GM18951 (cell line): Measurements from ENCODE around the gene TULP1.
"Not testable (repeated sequence)": the region's sequence is repeated elsewhere in the genome, so short reads cannot be mapped to it uniquely, and the experiment has no call there.

ENCODE experiments used
- POLR2A ChIP-seq: IDR thresholded peaks from 4 replicates; pipeline ENCODE4 v1.6.1; 2011; ENCODE audit warnings: mild to moderate bottlenecking; ENCODE audit not compliant: insufficient read length, insufficient read depth; ENCODE audit errors: extremely low read depth
- in situ Hi-C: fragments of 300-500 bp; cut with MboI; formaldehyde crosslinking; loops from one replicate; pipeline ENCODE4 v1.12.0; 2022; ENCODE audit warnings: low sequenced_read_pairs, mixed read lengths, inconsistent platforms; ENCODE audit not compliant: unreplicated experiment

Gene TULP1

DNA sequence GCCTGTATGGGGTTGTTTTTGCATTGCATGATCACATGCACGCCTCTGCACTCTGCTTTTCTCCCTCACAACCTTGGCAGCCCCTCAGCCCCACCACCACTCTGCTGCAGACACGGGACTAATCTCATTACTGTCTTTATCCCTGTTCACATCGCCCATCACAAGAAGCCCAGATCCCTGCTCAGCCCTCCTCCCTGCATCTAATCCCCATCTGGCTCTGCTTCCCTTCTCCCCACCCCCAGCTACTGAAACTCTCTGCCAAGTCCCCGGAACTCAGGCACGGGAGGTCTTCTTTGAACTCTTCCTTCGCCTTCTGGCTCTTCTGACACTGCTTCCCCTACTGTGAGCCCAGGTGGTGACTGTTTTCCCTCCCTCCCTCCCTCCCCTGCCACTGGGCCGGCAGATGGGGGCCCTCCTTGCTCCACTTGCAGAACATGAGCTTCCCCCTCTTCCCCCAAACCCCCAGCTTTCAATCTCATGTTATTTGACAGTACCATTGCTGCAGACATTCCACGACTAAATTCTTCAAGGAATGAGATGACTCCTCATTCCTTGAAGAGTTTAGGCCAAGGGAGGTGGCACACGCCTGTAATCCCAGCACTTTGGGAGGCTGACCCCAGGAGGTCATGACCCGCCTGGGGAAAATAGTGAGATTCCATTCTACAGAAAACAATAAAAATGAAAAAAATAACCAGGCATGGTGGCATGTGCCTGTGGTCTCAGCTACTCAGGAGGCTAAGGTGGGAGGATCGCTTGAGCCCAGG, 21.9 kb upstream of the TULP1 start:
- TF ChIP-seq POLR2A = no peak
- in situ Hi-C loops = no loop called here

DNA sequence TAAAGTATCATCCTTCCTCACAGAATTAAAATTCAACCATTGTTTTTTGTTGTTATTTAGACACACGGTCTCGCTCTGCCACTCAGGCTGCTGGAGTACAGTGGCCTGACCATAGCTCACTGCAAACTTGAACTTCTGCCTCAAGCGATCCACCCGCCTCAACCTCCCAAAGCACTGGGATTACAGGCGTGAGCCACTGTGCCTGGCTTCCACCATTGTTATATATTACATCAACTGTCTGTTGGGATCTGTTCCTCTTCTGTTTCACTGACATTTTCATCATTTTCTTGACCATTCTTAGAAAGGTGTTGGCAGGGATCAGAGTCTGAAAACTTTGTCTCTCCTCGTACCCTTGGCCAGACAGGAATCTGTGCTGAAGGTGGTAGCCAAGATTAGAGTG, 21.3 kb upstream of the TULP1 start:
- TF ChIP-seq POLR2A = no peak
- in situ Hi-C loops = no loop called here

DNA sequence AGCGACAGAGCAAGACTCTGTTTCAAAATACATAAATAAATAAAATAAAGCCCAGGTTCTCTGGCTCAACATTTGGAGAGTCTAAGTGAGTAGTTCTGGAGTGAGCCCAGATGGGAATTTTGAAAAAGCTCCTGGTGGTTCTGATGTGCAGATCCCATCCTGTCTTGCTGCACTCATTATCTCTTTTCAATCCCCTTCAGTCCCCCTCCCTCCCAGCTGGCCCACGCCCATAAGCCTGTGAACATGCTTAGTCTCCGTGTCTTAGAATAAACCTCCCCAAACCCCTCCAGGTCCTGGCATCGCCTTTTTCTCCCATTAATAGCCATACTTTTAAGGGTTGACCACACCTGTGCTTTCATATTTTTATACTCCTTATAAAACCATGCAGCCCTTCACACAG, 19.4 kb upstream of the TULP1 start:
- in situ Hi-C loops = no loop called here

DNA sequence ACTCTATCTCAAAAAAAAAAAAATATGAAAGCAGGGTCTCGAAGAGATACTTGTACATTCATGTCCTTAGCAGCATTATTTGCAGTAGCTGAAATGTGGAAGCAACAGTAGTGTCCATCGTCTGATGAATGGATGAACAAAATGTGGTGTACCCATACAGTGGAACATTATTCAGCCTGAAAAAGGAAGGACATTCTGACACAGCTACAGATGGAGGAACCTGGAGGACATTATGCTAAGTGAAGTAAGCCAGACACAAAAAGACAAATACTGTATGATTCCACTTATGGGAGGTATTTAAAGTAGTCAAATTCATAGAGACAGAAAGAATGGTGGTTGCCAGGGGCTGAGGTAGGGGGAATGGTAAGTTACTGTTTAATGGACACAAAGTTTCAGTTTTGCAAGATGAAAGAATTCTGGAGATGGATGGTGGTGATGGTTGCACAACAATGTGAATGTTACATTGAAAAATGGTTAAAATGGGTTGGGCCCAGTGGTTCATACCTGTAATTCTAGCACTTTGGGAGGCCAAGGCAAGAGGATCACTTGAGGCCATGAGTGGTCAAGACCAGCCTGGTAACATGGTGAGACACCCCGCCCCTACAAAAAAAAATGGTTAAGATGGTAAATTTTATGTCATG, 11.8 kb upstream of the TULP1 start:
- TF ChIP-seq POLR2A = no peak
- in situ Hi-C loops = no loop called here

More for the DNA sequence above, 19.4 kb upstream of the TULP1 start:
- no peak for TF ChIP-seq POLR2A

DNA sequence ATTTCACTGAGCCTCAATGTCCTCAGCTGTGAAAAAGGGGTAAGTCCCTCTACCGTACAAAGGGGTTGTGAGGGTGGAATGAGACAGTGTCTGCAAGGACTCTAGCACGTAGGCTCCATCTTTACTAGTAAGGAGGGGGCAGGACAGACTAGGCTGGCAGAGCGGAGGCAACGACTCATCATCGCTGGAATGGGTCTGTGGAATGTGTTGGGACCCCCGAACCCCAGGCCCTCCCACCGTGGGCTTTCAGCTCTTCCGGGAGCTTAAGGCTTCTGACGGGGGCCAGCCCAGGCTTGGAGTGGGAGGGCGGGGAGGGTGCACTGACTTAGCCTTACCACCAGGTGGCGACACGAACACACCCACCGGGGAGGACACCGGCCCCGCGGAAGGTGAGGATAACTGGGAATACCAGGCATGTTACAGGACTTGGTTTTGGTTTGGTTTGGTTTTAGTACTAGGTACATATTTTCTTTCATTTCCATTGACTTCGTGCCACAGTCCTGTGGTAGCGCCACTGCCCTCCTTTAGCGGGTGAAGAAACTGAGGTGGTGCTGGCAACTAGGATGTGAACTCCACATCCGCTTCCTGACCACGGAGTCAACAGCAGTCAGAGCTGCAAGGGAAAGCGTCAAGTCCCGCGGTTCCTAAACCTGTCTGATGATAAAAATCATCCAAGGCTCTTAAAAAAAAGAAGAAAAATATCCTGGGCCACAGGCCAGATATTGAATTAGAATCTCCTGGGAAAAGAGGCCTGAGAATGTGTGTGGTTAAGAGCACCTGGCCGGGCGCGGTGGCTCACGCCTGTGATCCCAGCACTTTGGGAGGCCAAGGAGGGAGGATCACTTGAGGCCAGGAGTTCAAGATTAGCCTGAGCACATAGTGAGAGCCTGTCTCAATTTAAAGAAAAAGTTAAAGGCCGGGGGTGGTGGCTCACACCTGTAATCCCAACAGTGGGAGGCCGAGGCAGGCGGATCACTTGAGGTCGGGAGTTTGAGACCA, 10.3 kb upstream of the TULP1 start:
- no peak for TF ChIP-seq POLR2A
- in situ Hi-C loops = no loop called here

DNA sequence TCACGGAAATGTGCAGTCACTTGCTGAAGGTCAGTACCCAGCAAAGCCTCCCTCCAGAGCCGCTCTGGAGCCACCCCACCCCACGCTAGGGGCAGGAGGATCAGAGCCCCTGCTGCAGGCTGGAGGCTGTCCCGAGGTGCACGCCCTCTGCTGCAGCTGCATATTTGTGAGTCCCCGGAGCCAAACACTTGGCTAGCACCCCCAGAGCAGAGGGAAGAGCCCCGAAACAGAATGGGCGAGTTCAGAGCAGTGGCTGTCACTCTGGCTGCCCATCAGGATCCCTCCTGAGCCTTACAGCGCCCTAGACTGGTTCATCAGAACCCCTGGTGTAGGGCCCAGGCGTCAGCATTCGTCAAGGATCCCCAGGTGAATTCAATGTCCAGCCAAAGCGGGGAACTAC, 9.5 kb upstream of the TULP1 start:
- in situ Hi-C loops = no loop called here
- no peak for TF ChIP-seq POLR2A

DNA sequence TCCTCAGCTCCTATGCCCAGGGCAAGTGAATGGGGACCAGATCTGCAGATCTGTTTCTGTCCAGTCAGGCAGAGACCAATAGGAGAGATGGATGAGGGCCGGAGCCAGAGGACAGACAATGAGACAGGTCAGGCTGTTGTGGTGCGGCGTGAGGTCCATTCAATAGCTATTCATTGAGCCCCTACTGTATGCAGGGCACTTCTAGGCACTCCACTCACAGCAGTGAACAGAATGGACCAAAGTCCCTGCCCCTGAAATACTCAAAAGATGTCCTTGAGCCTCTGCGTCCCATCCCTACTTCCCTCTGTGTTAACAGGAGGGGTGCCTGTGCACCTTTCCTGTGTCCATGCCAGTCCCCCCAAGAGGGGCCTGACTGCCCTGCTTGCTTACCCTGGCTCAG, 8.5 kb upstream of the TULP1 start:
- in situ Hi-C loops = no loop called here

DNA sequence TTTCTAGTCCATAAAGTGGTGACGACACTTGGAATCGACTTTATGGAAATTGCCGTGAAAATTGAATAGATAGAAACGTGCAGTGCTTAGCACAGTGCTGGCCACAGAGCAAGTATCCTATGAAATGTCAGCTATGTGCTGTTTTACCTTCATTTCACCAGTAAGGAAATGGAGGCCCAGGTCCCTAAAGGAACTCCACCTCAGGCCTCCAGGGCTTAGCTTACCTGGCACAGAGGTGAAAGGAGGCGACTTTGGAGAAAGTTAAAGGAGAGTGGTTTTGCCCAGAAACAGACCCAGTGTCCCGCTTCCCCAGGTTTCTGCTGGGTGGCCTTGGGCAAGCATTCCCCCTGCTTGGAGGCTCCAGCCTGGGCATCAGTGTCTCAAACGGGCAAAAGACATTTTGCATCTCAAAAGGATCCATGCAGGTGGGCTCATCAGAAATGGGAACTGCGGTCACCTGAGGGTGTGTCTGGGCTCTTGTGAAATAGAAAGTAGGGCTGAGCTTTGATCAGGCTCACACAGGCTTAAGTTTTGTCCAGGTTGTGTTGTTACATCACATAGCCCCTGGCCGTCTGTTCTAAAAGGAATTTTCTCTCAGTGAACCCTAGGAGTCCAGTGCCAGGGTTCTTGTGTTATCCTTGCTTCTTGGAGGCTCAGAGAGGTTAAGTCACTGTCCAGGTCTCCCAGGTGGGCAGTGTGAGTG, 6.8 kb upstream of the TULP1 start:
- in situ Hi-C loops = no loop called here
- no peak for TF ChIP-seq POLR2A

More for the DNA sequence above, 8.5 kb upstream of the TULP1 start:
- TF ChIP-seq POLR2A = no peak

DNA sequence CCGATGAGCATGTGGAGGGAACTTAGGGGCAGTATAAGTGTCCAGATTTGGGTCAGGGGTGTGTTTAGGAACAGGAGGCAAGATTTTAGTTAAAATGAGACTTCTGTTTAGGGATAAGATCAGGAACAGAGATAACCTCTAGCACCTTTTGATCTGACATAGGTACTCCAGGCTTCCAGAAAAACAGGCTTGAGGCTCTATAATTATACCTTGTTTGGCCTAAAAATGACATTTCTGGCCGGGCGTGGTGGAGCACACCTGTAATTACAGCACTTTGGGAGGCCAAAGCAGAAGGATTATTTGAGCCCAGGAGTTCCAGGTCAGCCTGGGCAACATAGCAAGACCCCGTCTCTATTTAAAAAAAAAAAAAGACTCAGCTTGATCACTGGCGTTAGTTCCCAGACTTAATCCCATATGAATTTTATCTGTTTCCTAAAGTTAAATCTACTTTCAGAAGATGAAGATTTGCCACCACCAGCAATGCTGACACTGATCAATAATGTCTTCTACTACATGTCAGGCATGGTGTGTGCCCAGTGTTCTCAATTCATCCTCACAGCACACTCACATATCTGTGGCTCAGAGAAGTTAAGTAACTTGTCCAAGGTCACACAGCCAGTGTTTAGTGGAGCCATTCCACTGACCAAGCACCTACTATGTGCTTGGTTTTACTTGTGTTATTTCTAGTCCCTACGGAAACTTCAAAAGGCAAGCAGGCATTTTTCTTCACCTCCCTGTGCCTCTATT, 6.0 kb upstream of the TULP1 start:
- in situ Hi-C loops = no loop called here
- TF ChIP-seq POLR2A = no peak

DNA sequence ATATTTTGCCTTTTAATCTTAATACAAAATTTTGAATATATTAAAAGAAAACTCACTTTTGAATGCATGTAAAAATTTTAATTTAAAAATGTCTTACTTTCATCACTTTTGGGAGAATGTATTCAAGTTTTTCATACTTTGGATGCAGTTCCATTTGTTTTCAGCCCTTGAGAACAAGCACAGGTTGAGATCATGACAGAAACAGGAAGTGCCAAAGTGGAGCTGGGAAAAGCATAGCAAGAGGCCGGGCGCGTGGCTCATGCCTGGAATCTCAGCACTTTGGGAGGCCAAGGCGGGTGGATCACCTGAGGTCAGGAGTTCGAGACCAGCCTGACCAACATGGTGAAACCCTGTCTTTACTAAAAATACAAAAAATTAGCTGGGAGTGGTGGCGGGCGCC, 5.3 kb upstream of the TULP1 start:
- in situ Hi-C loops = not testable (repeated sequence)

DNA sequence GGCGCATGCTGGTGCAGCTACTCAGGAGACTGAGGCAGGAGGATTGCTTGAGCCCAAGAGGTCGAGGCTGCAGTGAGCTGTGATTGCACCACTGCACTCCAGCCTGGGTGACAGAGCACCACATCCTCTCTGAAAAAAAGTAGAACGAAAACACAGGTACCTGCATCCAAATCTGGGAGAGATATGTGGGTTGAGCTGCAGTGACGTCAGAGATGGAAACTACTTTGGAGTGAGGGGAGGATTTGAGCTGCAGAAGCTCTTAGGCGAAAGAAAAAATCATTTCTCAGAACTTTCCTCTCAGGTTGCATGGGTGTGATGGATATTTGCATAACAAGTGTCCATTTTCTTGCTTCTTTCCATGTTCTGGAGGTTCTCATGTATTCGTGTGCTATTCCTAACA, 4.0 kb upstream of the TULP1 start:
- no peak for TF ChIP-seq POLR2A
- in situ Hi-C loops = no loop called here

DNA sequence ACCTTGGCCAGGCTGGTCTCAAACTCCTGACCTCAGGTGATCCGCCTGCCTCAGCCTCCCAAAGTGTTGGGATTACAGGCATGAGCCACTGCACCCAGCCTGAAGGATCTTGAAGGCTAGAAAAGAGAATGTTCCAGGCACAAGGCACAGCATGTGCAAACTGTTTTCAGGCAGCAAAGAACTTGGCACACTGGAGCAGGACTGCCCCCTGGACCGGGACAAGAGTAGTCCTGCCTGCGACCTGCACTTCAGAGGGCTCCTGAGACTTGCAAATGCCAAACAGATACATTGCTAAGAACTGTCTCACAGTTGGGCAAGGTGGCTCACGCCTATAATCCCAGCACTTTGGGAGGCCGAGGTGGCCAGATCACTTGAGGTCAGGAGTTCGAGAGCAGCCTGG, 3.2 kb upstream of the TULP1 start:
- in situ Hi-C loops = not testable (repeated sequence)
